Cardiac muscle cell (in vitro differentiated cells and primary cell): ENCODE measurements around the gene ST3GAL3. TPM values are rescaled to one million over a fixed set of nuclear protein-coding genes. Genes with fewer than 3 reads are reported as not detected.
A peak's percentile ranks its signal among the peaks of the same experiment; 100 is the strongest.

Experiments
- DNase-seq, 2 donors: peaks; one replicate each; pipeline versions ENCODE4 v3.0.0 to v3.0.0-alpha.2; 2010 to 2017; ENCODE audit warnings: low read depth in 1 of 2, low spot score in 1 of 2
- H3K27ac ChIP-seq: fragments of 200-600 bp; sonication (generic); 2 replicates; pipeline ENCODE4 v1.5.1; 2016
- H3K27me3 ChIP-seq: fragments of 200-600 bp; sonication (generic); 2 replicates; pipeline ENCODE4 v1.6.0; 2016; ENCODE audit warnings: control low read depth
- H3K36me3 ChIP-seq: fragments of 200-600 bp; sonication (generic); 2 replicates; pipeline ENCODE4 v1.5.1; 2016; ENCODE audit warnings: control low read depth
- H3K4me1 ChIP-seq: fragments of 200-600 bp; sonication (generic); 2 replicates; pipeline ENCODE4 v1.8.1; 2017; ENCODE audit warnings: low read depth, mild to moderate bottlenecking, mixed run types
- H3K4me3 ChIP-seq: fragments of 200-600 bp; sonication (generic); 2 replicates; pipeline ENCODE4 v1.5.1; 2016; ENCODE audit warnings: mild to moderate bottlenecking
- H3K9me3 ChIP-seq: fragments of 200-600 bp; sonication (generic); 2 replicates; pipeline ENCODE4 v1.5.1; 2017; ENCODE audit warnings: low read depth, mild to moderate bottlenecking, control low read depth
- polyA plus RNA-seq: library from polyadenylated mRNA; unstranded; fragments of >200 nt; fragmentation: Nextera tagmentation; extraction: Ambion mirVana; gene quantifications from 2 replicates; pipeline ENCODE4 v1.2.1, GENCODE V29; 2016
- total RNA-seq: library from RNA; depleted of rRNA; stranded (reverse); fragments of >200 nt; gene quantifications from 2 replicates; pipeline ENCODE4 v1.2.3, GENCODE V29; 2016
- TF ChIP-seq, protein P1 (sequence below): IDR thresholded peaks from 2 replicates; pipeline ENCODE4 v1.5.1; 2012; ENCODE audit warnings: low read depth, mild to moderate bottlenecking, low read length

The ST3GAL3 gene
- total and polyA plus RNA-seq, 2 experiments from 2014 or later, result 34.7 to 35.7 TPM

DNA sequence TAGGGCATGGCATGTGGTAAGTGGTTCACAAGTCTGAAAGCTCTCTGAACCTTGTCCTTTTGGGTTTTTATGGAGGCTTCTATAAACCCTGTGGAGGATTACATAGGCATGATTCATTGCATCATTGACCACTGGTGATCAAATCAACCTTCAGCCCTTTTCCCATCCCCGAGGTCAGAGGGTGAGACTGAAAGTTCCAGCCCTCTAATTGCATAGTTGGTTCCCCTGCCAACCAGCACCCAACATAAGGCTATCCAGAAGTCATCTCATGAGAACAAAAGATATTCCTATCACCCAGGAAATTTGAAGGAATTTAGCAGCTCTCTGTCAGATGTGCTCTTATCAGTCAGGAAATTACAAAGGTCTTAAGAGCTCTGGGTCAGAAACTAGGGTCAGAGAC lies 136.8 kb downstream of the ST3GAL3 start:
- Histone ChIP-seq H3K27ac (no peak overlapping the region), H3K9me3 (no peaks in the 10 kb centered on the region), H3K36me3 (no peaks in the 10 kb centered on the region), H3K4me3 (no peak overlapping the region), H3K27me3 (no peaks in the 10 kb centered on the region), H3K4me1 (no peaks in the 10 kb centered on the region)
- no peak for DNase-seq
- TF ChIP-seq, protein P1, sequence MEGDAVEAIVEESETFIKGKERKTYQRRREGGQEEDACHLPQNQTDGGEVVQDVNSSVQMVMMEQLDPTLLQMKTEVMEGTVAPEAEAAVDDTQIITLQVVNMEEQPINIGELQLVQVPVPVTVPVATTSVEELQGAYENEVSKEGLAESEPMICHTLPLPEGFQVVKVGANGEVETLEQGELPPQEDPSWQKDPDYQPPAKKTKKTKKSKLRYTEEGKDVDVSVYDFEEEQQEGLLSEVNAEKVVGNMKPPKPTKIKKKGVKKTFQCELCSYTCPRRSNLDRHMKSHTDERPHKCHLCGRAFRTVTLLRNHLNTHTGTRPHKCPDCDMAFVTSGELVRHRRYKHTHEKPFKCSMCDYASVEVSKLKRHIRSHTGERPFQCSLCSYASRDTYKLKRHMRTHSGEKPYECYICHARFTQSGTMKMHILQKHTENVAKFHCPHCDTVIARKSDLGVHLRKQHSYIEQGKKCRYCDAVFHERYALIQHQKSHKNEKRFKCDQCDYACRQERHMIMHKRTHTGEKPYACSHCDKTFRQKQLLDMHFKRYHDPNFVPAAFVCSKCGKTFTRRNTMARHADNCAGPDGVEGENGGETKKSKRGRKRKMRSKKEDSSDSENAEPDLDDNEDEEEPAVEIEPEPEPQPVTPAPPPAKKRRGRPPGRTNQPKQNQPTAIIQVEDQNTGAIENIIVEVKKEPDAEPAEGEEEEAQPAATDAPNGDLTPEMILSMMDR, result no peak

DNA sequence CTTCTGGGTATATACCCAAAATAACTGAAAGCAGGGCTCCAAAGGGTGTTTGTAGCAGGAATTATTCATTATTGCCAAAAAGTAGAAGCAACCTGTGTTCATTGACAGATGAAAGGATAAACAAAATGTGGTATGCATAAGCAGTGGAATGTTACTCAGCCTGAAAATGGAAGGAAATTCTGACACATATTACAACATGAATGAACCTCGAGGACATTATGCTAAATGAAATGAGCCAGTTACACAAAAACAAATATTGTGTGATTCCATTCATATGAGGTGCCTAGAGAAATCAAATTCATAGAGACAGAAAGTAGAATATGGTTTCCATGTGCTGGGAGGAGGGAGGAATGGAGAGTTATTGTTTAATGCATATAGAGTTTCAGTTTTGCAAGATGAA lies 140.0 kb downstream of the ST3GAL3 start:
- H3K27ac ChIP-seq, result no peak overlapping the region
- TF ChIP-seq, protein P1, result no peak
- H3K4me1 ChIP-seq, result peaks cover 8% of the 10 kb centered on the region
- H3K9me3 ChIP-seq, result no peaks in the 10 kb centered on the region
- no peaks in the 10 kb centered on the region for H3K27me3 ChIP-seq
- H3K36me3 ChIP-seq, result no peaks in the 10 kb centered on the region
- no peak overlapping the region for H3K4me3 ChIP-seq
- no peak for DNase-seq

DNA sequence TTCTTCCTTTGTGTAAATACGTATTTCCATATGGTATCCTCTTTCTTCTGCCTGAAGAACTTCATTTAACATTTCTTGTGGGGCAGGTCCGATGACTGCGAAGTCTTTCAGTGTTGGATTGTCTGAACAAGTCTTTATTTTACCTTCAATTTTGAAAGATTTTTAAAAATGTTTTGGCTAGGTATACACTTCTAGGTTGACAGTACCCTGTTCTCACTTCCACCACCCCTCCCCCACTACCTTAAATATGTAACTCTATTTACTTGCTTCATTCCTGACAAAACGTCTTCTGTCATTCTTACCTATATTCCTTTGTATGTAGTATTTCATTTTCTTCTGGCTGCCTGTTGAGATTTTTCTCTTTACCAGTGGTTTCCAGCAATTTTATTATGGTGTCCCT lies 140.5 kb downstream of the ST3GAL3 start:
- H3K4me1 ChIP-seq, result peaks cover 8% of the 10 kb centered on the region
- H3K27ac ChIP-seq, result no peak overlapping the region
- TF ChIP-seq, protein P1, result no peak
- no peak overlapping the region for H3K4me3 ChIP-seq
- H3K36me3 ChIP-seq, result no peaks in the 10 kb centered on the region
- no peaks in the 10 kb centered on the region for H3K9me3 ChIP-seq
- no peaks in the 10 kb centered on the region for H3K27me3 ChIP-seq
- DNase-seq, result no peak

DNA sequence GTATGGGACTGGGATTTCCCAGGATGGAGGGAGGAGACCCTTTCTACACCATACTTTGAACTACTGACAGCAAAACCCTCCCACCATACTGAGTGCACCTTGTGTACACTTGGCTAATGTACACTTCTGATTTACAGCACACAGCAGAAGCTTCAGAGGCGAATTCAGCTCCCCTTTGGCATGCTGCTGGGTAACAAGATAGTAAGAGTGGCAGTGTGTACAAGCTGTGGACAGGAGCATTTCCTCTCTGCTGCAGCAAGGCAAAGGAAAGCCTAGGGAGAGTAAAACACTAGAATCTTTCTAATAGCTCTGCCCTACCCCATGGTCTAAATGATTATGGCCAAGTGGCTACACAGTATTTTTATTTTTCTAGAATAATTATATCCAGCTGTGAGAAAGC lies 142.3 kb downstream of the ST3GAL3 start:
- TF ChIP-seq, protein P1, result no peak
- H3K36me3 ChIP-seq, result no peaks in the 10 kb centered on the region
- peaks cover 8% of the 10 kb centered on the region for H3K4me1 ChIP-seq
- no peaks in the 10 kb centered on the region for H3K27me3 ChIP-seq
- no peaks in the 10 kb centered on the region for H3K9me3 ChIP-seq
- no peak overlapping the region for H3K4me3 ChIP-seq
- peak in 1 of 2 donors; percentile 40 for DNase-seq
- peak overlapping the region; percentile 19 for H3K27ac ChIP-seq

DNA sequence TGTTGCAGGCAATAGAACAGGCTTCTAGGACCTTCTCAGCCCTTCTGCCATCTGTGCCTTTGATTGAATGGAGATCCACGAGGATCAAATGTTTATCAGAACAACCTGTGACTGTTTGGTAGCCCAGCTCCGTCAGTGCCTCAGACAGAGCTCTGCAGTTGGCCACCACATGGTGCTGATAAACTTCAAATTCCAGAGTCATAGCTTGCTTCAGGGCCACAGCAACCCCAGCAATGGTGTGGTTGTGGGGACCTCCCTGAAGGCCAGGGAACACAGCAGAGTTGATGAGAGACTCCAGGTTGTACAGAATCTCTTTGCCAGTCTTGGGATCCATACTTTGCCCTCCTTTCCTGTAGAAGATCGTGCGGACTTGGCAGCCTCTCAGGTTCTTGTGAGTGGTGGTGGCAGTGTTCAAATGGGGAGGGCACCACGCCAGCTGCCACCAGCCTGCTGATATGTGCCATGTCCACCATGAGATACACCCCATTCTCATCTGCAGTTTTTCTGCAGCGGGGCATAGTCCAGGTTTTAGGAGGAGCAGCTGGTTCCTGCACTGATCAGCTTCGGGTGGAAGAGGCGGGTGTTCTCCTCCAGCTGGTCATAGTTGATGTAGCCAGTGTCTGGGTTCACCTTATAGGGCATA lies 143.4 kb downstream of the ST3GAL3 start:
- Histone ChIP-seq H3K27me3 (no peaks in the 10 kb centered on the region), H3K4me1 (peaks cover 8% of the 10 kb centered on the region), H3K27ac (no peak overlapping the region), H3K9me3 (no peaks in the 10 kb centered on the region), H3K4me3 (no peak overlapping the region), H3K36me3 (no peaks in the 10 kb centered on the region)
- DNase-seq, result no peak
- TF ChIP-seq, protein P1, result no peak
